ENCODE results near the gene NEGR1.

NEGR1 gene

GRCh38 chr1:71610476-71610875 is 671.9 kb downstream of the NEGR1 start:
- DNase-seq, result no peak

- DNase-seq, result no peak
Observed at GRCh38 chr1:71603044-71603776, 679.1 kb downstream of the NEGR1 start.

DNA sequence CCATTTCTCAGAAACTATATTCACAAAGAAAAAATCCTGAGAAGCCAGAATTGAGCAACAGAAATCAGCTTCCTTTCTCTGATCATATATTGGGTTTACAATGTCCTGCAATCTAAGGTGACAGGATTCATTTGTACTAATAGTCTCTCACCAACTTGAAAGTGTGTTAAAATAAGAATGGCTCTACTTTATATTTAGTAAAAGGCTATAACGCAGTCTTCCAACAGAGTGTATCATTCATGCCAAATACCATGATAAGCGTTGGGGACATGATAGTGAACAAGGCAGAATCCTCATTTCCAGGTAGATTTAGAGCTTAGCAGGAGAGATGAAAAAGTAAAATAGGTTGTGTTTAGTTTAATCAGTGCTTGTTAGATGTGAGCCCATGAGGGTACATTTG is 682.3 kb downstream of the NEGR1 start:
- DNase-seq, result no peak

- no peak for DNase-seq
Observed at GRCh38 chr1:71599306-71599705, 683.0 kb downstream of the NEGR1 start.

DNA sequence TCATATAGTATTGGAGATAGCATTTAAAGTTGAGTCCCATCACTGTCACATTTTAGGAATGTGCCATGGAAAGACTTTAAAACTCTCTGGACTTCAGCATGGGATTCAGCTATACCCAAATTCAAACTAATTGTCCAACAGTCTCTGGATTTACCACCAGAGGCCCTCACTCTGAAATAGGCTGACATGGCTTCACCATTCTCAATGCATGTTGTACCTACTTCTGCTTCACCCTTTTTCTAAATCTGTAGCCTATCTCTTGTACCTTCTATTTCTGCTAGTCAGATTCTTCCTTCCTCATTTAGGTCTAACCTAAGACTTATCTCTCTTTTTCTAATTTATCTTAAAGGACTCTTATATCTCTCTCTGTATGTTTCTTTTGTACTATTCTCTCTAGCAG is 688.8 kb downstream of the NEGR1 start:
- peak; percentile 30 for DNase-seq

GRCh38 chr1:71592646-71593274 is 689.6 kb downstream of the NEGR1 start:
- DNase-seq, result no peak

DNA sequence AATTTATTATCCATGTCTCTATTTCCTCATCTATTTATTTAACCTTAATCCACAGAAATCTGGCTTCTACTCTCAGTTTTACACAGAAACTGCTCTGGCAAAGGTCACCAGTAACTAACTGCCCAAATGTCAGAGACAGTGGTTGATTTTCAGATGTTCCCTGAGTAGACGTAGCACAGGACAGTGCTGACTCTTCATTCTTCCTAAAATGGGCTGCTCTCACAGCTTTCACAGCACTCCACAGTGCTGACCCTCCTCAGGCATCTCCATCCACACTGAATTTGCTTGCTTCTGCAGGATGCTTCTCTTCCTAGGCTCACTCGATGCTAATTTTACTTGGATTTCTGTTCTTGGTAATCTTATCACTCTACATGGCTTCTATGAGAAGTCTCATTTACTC is 693.3 kb downstream of the NEGR1 start:
- DNase-seq, result no peak

DNA sequence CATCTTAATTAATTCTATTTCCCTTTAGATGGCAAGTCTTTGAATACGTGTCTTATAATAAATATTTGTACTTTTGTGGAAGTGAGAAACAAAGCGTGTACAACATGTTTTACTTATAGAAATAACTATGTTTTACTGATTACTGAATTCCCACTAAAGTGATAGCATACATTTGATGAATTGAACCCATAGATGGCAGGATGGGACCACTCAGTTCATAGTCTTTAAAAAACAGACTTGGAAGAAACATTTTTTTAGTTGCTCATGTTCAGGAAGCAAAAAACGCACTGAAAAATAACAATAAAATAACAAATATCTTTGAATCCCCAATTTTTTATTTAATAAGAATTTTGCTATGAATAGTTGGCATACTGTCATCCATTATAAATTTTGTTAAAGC is 694.4 kb downstream of the NEGR1 start:
- peak; percentile 70 for DNase-seq

GRCh38 chr1:71586030-71586429 is 696.3 kb downstream of the NEGR1 start:
- DNase-seq, result no peak

DNA sequence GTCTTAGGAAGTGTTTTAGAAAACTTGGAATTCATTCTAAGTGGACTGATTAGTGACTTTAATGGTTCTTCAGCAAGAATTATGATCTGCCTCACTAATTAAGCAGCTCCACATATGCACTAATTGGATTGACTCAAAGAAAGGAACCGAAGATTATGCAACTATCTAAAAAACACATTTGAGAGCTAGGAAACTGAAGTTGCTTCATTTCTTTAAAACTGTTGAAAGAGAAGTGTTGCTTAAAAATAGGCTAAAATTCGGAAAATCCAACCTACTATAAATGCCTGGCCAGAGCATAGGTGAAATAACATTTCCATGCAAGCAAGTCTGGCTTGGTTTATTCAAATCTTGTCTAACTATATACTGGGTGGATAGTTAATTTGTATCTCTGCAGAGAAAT is 698.6 kb downstream of the NEGR1 start:
- DNase-seq, result peak; percentile 18

GRCh38 chr1:71582673-71583072 is 699.7 kb downstream of the NEGR1 start:
- no peak for DNase-seq

GRCh38 chr1:71577451-71578131 is 704.7 kb downstream of the NEGR1 start:
- DNase-seq, result no peak

- no peak for DNase-seq
Observed at GRCh38 chr1:71572038-71572437, 710.3 kb downstream of the NEGR1 start.

- no peak for DNase-seq
Observed at GRCh38 chr1:71566413-71566812, 715.9 kb downstream of the NEGR1 start.

- no peak for DNase-seq
Observed at GRCh38 chr1:71565831-71566230, 716.5 kb downstream of the NEGR1 start.

- no peak for DNase-seq
Observed at GRCh38 chr1:71565262-71565661, 717.1 kb downstream of the NEGR1 start.

DNA sequence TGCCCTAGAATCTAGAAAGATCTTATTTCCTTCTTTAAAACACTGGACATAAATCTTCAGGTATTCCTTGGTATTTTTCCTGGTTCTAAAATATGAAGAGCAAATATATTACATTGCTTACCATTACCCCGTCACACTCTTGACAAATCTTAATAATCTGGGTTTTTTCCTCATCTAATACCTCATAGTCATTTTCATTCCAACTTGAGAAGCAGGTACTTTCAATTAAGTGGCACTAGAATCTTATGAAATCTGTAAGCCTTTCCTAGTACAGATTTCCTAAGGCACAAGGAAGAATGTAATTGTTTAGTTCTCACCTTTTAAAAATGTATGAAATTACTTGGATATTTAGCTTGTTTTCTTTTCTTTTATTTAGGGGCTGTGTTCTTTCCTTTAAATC is 720.0 kb downstream of the NEGR1 start:
- DNase-seq, result no peak

DNA sequence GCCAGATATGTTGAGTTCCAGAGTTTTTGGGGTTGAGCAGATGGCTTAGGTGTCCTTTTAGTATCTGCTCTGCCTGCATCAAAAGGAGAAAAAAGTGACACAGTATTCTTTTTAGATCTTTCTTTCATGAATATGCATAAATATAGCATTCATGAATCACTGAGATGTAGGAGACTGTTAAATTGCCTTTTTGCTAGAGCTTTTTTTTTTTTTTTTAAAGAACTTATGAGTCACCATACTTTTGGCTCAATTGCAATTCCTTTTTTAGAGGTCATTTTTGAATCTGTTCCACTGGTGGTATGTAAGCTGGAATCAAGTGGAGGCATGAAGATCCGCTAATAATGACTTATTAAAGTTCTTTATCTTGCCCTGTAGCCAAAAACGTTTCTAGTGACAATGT is 720.6 kb downstream of the NEGR1 start:
- no peak for DNase-seq

DNA sequence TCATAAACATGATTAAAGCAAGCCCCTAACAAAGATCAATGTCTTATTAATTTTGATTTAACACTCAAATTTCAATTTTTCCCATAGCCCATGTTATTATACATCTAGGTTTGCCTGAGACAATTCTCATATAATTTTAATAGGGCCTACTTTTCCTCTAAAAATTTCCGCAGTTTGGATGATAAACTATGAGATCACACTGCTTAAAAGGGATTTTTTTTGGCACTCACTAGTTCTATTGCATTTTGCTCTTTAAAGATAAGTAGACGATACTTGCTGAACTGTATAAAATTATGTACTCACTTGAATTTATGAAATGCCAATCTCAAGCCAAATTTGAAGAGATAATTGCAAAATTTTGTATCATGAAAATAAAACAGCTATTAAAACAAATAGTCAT is 721.1 kb downstream of the NEGR1 start:
- DNase-seq, result no peak

DNA sequence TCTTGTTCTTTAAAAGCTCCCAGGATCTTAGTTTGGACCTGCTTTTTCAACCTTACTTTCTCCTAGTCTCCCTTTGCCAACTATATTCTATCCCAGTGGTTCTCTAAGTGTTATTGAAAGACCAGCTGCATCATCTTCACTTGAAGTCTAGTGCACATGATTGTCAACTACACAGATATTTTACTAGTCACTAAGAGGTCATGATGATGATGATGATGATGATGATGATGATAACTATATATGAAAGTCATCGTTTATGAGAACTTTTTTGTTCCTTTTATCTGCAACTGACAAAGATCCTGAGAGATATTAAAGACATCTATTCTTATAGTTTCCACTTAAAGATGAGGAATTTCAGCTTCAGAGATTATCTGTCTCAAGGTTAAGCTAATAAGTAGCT is 722.5 kb downstream of the NEGR1 start:
- DNase-seq, result no peak

DNA sequence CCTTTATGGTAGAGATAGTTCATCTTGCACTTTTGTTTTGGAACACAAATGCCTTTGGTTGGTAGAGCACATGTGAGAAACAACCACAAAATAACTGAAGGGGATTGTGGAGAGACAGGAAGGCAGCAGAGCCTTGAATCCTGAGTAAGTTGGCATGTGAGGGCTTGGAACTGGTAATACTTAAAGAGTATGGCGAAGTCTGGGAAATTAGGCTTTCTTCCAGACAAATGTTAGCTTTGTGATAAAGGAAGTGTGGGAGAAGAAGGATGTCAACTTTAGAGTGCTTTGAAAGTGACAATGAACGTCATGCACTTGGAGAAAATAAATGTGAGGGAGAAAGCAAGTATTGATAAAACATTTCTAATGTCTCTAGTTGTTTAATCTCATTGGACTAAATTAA is 725.2 kb downstream of the NEGR1 start:
- DNase-seq, result no peak

DNA sequence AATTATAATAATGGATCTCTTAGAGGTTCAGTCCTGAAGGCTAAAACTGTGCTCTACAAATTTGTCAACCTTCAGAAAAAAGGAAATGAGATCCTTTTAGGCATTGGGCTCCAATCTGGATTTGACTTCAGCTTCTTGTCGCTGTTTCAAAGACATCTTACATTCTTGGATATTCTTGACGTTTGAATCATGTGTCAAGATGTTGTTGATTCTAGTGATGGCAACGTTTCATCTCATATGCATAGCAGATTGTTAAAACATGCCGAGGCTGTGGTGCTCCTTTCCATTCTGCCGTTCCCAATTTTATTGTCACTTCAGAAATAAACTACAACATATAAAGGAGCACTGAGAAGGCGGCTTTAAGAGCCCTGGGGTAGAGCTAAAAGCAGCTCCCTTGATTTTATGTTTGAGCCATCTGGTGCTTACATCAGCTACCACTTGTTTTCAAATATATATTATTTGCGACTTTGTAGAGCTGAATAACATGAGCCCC is 733.9 kb downstream of the NEGR1 start:
- no peak for DNase-seq

- DNase-seq, result no peak
Observed at GRCh38 chr1:71542155-71542554, 740.2 kb downstream of the NEGR1 start.

DNA sequence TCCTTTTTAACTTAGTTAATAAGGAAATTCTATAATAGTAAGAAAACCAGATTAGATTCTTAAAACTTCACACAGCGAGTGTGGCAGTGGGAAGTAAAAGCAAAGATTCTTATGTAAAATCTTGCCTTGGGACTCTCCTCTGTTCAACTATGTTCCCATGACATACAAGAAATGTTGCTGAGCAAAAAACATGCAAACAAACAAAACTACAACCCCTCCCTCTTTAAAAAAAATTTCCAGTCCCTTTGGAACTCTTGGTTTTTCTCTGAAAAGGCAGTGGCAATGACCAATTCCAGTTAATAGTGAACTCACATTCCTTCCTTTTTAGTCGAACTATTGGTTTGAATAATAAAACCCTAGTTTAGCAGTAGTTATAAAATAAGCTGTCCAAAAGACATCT is 748.4 kb downstream of the NEGR1 start:
- DNase-seq, result no peak
